ENCODE measurements around the gene RHOV.

The RHOV gene, protein sequence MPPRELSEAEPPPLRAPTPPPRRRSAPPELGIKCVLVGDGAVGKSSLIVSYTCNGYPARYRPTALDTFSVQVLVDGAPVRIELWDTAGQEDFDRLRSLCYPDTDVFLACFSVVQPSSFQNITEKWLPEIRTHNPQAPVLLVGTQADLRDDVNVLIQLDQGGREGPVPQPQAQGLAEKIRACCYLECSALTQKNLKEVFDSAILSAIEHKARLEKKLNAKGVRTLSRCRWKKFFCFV

DNA sequence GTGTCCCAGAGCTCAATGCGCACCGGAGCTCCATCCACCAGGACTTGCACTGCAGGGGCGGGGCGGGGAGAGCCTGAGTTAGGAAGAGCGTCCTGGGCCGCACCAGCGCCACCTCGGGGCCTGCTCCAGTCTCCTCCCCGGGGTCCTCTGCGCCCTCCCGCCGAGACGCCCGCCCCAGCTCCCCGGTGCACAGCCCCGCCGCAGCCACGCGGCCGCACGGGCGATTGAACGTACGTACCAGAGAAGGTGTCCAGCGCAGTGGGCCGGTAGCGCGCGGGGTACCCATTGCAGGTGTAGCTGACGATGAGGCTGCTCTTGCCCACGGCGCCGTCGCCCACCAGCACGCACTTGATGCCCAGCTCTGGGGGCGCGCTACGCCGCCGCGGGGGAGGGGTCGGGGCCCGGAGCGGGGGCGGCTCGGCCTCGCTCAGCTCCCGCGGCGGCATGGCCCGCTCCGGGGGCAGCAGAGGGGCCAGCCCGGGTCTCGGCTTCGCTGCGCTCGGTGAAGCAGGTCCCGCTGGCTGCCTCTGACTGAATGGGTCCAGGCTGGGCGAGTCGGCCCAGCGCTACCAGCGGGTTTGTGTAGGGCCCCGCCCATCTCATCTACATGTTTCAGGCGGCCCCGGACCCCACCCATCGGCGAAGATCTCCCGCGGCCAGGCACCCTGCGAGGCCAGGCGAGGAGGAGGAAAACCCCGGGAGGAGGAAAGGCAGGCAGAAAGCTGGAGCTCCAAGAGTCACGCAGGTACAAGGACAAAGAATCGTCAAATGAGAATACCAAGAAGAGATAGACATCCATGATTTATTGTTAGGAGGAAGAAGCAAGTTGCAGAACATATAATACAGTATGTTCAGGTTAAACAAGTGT is at the start of gene RHOV:
TSS of gene RHOV (minus strand) at position 541 of the 868 bp plus-strand sequence. CDS start at position 446, 95 bp downstream.
- 0 out of 22 replicates have a peak, but pooled peaks cover 0 to 4% (median 0%) of the 10 kb centered on the region in 11 experiments for H3K27me3 ChIP-seq
- peak within 1 kb of the TSS; percentile 58 to 72 (median 66) for H3K4me3 ChIP-seq
- H3K9me3 ChIP-seq (replicated peaks in 1 of 11), result no peaks in the 10 kb centered on the region
- H3K4me1 ChIP-seq, result peaks cover 15 to 57% (median 44%) of the 10 kb centered on the region in 10 experiments
- H3K36me3 ChIP-seq, result no peaks in the 10 kb centered on the region
- no peak for TF ChIP-seq Cebpa-rat (IDR thresholded peaks at IDR 0.05)
- H3K9ac ChIP-seq, result peak within 1 kb of the TSS; percentile 7 to 79 (median 67); a peak in 21 of 22 replicates
- H3K27ac ChIP-seq, result peak within 1 kb of the TSS in 8 of 11 experiments; percentile 10 to 61 (median 48); a peak in 11 of 22 replicates
- H4K20me1 ChIP-seq, result peaks cover 0 to 10% (median 0%) of the 10 kb centered on the region in 11 experiments; a peak in 1 of 22 replicates
- peak within 1 kb of the TSS; percentile 79 to 96 (median 89) for H3K4me2 ChIP-seq

DNA sequence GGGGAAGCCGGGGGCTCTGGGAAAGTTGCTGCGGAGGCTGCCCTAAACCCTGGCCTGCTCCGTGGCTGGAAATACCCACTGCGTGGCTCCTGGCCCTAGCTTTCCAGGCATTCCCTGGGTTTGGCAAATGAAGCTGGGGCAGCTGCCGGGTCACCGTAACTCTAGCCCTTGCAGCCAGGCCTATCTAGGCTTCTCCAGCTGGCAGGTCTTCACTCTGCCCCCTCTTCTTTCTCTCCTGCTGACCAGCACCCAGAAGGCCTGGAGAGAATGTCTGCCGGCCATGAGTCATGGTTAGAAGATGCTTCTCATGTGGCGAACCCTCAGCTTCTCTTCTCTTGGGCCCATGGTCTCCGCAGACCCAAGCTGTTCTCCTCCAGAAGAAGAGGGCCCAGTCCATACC is 49.5 kb upstream of the RHOV start:
- no peak overlapping the region for H3K27ac ChIP-seq
- no peak overlapping the region for H3K4me3 ChIP-seq
- peaks cover 0 to 27% (median 10%) of the 10 kb centered on the region in 11 experiments; a peak in 9 of 22 replicates for H4K20me1 ChIP-seq
- H3K36me3 ChIP-seq, result no peaks in the 10 kb centered on the region
- peaks cover 31 to 63% (median 53%) of the 10 kb centered on the region in 10 experiments for H3K4me1 ChIP-seq
- H3K9ac ChIP-seq, result no peak overlapping the region
- no peak for TF ChIP-seq Cebpa-rat (IDR thresholded peaks at IDR 0.05)
- peak overlapping the region in 9 of 11 experiments; percentile 17 to 62 (median 44); a peak in 11 of 22 replicates for H3K4me2 ChIP-seq
- peaks cover 49 to 66% (median 58%) of the 10 kb centered on the region in 11 experiments for H3K27me3 ChIP-seq
- H3K9me3 ChIP-seq (replicated peaks in 1 of 11), result no peaks in the 10 kb centered on the region

DNA sequence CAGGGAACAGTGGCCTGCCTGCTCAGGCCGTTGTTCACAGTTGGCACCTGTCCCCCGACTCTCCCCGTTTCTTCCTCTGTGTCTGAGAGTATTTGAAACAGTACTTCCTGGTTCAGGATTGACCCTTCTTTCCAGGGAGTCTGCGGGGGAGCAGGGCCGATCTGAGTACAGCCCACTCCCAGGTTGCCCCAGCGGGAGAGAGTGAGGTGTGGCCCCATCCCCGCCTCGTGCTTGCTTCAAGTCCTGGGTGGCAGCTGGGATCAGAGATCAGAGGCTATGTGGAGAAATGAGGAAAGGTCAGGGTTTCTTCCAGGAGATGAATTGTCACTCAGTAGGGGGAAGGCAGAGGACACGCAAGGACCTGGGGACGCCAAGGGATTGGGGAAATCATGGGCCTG is 48.6 kb upstream of the RHOV start:
- no peaks in the 10 kb centered on the region for H3K36me3 ChIP-seq
- H3K27me3 ChIP-seq, result peaks cover 39 to 59% (median 49%) of the 10 kb centered on the region in 11 experiments
- H3K27ac ChIP-seq, result no peak overlapping the region
- no peaks in the 10 kb centered on the region for H3K9me3 ChIP-seq (replicated peaks in 1 of 11)
- H3K4me3 ChIP-seq, result no peak overlapping the region
- H3K4me2 ChIP-seq, result peak overlapping the region in 10 of 11 experiments; percentile 20 to 62 (median 42); a peak in 20 of 22 replicates
- H3K4me1 ChIP-seq, result peaks cover 31 to 63% (median 57%) of the 10 kb centered on the region in 10 experiments
- H3K9ac ChIP-seq, result no peak overlapping the region
- peaks cover 0 to 22% (median 9%) of the 10 kb centered on the region in 11 experiments; a peak in 7 of 22 replicates for H4K20me1 ChIP-seq
- no peak for TF ChIP-seq Cebpa-rat (IDR thresholded peaks at IDR 0.05)

DNA sequence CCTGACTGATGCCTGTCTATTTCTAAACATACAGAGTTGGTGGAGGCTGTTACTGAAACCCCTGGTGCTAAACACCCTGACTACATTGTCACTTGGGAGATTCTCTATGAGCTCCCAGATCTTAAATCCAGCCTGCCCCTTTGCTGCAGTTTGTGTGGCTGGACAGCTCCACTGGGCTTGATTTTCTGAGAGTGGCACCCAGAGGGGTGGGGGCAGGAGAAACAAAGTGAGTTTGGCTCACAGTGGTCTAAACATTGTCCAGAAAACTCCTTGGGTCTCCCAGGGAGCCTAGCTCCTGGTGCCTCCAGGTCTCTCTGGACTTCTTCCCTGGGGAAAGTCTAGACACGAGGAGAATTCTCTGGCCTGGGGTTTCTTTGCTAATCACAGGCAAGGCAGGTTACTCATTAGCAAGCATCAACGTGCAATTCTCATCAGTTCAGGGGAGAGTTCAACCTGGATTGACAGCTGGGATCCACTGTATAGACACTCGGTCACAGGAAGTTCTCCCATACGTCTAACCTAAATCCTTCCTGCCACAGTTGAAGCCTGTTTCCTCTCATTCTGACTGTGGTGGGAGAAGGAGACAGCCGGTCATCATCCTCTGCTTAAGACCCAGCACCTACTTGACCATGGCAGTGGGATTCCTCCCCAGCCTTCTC is 48.0 kb upstream of the RHOV start:
- Histone ChIP-seq H3K27ac (no peak overlapping the region), H3K9me3 (replicated peaks in 1 of 11) (no peaks in the 10 kb centered on the region), H3K36me3 (no peaks in the 10 kb centered on the region), H3K4me3 (no peak overlapping the region), H3K4me2 (peak overlapping the region in 10 of 11 experiments; percentile 20 to 62 (median 42); a peak in 19 of 22 replicates), H3K27me3 (peaks cover 34 to 58% (median 46%) of the 10 kb centered on the region in 11 experiments), H3K9ac (no peak overlapping the region), H4K20me1 (peaks cover 0 to 17% (median 5%) of the 10 kb centered on the region in 11 experiments; a peak in 7 of 22 replicates), H3K4me1 (peaks cover 27 to 63% (median 57%) of the 10 kb centered on the region in 10 experiments)
- TF ChIP-seq Cebpa-rat (IDR thresholded peaks at IDR 0.05), result no peak

DNA sequence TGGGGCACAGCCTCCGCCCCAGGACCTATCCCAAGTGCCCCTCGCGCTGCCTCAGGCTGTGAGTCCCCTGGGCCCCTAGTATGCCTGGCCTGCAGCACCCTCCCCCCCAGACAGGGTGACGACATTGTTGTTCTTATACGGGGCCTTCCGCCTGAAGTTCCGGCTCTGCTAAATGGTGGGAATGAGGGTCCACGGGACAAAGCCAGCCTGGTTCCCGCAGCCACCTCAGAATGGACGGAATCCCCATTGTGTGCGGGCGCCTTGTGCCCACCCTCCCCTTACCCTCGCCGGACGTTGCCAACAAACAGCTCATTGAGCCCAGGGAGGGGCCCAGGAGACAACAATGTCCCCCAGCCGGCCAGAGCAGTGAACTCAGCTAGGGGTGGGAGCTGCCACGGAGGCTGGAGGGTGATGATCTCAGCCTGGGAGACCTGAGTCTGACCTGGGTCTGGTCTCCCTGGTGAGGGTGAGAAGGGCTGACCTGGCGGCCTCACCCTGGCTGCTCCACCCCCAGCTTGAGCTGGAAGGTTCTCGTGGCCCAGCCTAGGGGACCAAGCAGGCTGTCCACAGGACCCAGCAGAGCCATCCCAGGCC is 44.9 kb upstream of the RHOV start:
- peak overlapping the region in 9 of 11 experiments; percentile 59 to 92 (median 70); a peak in 10 of 22 replicates for H3K4me2 ChIP-seq
- no peak overlapping the region; a peak in 1 of 22 replicates for H3K27ac ChIP-seq
- no peak for TF ChIP-seq Cebpa-rat (IDR thresholded peaks at IDR 0.05)
- H3K36me3 ChIP-seq, result no peaks in the 10 kb centered on the region
- H3K9me3 ChIP-seq (replicated peaks in 1 of 11), result no peaks in the 10 kb centered on the region
- H3K4me1 ChIP-seq, result peaks cover 20 to 70% (median 64%) of the 10 kb centered on the region in 10 experiments; a peak in 19 of 20 replicates
- H3K27me3 ChIP-seq, result peaks cover 2 to 29% (median 14%) of the 10 kb centered on the region in 11 experiments; a peak in 21 of 22 replicates
- 0 out of 22 replicates have a peak overlapping the region, but pooled peaks of 1 of the 11 experiments have one; percentile 31 for H3K9ac ChIP-seq
- H4K20me1 ChIP-seq, result no peaks in the 10 kb centered on the region
- no peak overlapping the region for H3K4me3 ChIP-seq

DNA sequence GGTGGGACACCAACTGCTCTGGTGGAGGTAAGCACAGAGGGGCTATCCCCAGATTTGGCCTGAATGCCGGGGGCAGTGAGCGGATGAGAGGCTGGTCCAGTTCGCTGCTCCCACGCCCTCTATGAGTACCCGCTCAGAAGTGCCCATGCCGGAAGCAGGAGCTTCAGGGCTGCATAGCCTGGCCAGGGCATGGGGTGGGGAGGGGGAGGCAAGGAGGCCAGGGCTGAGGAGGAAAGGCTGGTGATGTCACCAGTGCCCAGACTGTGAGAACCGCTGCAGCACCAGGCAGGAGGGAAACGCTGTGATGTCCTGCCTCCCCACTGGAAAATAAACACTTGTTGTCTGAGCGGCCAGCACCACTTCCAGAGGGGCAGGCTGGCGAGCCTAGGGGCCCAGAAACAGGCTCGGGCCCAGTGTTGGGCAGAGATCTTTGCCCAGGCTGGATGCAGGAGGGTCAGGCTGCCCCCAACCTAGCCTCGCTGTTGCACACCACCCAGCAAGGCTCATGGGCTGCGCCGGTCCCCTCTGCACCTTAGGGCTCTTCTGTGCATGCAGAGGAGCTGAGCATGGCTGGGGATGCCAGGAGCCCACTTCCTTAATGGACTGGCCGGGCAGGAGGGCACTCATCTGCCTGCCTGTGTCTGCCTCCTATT is 44.2 kb upstream of the RHOV start:
- Histone ChIP-seq H4K20me1 (no peaks in the 10 kb centered on the region), H3K9me3 (replicated peaks in 1 of 11) (no peaks in the 10 kb centered on the region), H3K36me3 (no peaks in the 10 kb centered on the region), H3K4me1 (peaks cover 20 to 69% (median 64%) of the 10 kb centered on the region in 10 experiments; a peak in 19 of 20 replicates), H3K27ac (peak overlapping the region in 4 of 11 experiments; percentile 7 to 51 (median 22); a peak in 5 of 22 replicates), H3K9ac (peak overlapping the region in 6 of 11 experiments; percentile 3 to 52 (median 30); a peak in 7 of 22 replicates), H3K4me3 (no peak overlapping the region), H3K4me2 (peak overlapping the region; percentile 57 to 92 (median 70)), H3K27me3 (peaks cover 0 to 22% (median 8%) of the 10 kb centered on the region in 11 experiments; a peak in 17 of 22 replicates)
- no peak for TF ChIP-seq Cebpa-rat (IDR thresholded peaks at IDR 0.05)

DNA sequence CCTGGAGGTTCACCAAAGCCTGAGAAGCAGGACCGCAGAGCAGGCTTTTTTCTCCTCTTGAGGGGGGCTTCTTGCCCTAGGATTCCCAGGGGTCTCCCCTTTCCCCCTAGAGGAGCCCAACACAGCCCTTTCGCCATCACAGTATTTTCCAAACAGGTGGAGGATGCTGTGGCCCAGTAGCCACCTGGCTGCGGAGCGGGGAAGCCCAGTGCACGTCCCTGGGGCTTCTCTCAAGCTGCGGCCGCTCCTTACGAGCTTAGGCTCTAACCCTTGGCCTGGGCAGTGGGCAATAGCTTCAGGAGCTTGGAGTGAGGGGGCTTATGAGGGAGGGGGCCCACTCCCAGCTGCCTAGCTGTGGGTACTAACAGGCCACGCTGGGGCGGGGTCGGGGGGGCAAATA is 43.6 kb upstream of the RHOV start:
- Histone ChIP-seq H3K27ac (peak overlapping the region in 6 of 11 experiments; percentile 7 to 51 (median 25); a peak in 4 of 22 replicates), H3K9ac (peak overlapping the region in 8 of 11 experiments; percentile 3 to 52 (median 30); a peak in 9 of 22 replicates), H3K36me3 (no peaks in the 10 kb centered on the region), H3K27me3 (peaks cover 0 to 16% (median 3%) of the 10 kb centered on the region in 11 experiments; a peak in 7 of 22 replicates), H3K4me1 (peaks cover 23 to 67% (median 61%) of the 10 kb centered on the region in 10 experiments), H3K9me3 (replicated peaks in 1 of 11) (no peaks in the 10 kb centered on the region), H3K4me2 (peak overlapping the region; percentile 57 to 92 (median 70); a peak in 21 of 22 replicates), H3K4me3 (no peak overlapping the region), H4K20me1 (no peaks in the 10 kb centered on the region)
- no peak for TF ChIP-seq Cebpa-rat (IDR thresholded peaks at IDR 0.05)
